Heart left ventricle (tissue), 16 donors: Measurements from ENCODE around the gene ATRN. TPM values are rescaled to one million over a fixed set of nuclear protein-coding genes. Genes with fewer than 3 reads are reported as not detected.

Source experiments
- ATAC-seq, 4 donors: fragments of 200-7000 bp; cut with Tn5 transposase; one replicate each; pipeline ENCODE4 v1.9.1; 2020 to 2022; ENCODE audit warnings: moderate library complexity in 4 of 4, mild to moderate bottlenecking in 3 of 4, moderate number of reproducible peaks in 1 of 4
- DNase-seq, 5 donors: peaks; one replicate each; pipeline ENCODE4 v3.0.0-alpha.2; 2020
- H3K27ac ChIP-seq, 12 donors: fragments of 200-600 bp; sonication (generic) in 4 of 12; one replicate each; pipeline versions ENCODE4 v1.5.0 to v1.8.0; 2016 to 2022; ENCODE audit warnings: mild to moderate bottlenecking in 2 of 12
- H3K27me3 ChIP-seq, 9 donors: fragments of 200-600 bp; sonication (generic) in 2 of 9; one replicate each; pipeline versions ENCODE4 v1.5.1 to v1.8.0; 2016 to 2022; ENCODE audit warnings: mild to moderate bottlenecking in 3 of 9
- H3K36me3 ChIP-seq, 9 donors: fragments of 200-600 bp; sonication (generic) in 2 of 9; one replicate each; pipeline versions ENCODE4 v1.5.0 to v1.8.0; 2018 to 2022; ENCODE audit warnings: mild to moderate bottlenecking in 2 of 9
- H3K4me1 ChIP-seq, 12 donors: fragments of 200-600 bp; sonication (generic) in 4 of 12; one replicate each; pipeline versions ENCODE4 v1.5.0 to v1.8.0; 2016 to 2022; ENCODE audit warnings: mild to moderate bottlenecking in 3 of 12
- H3K4me3 ChIP-seq, 12 donors: fragments of 200-600 bp; sonication (generic) in 4 of 12; one replicate each; pipeline versions ENCODE4 v1.5.0 to v1.8.0; 2017 to 2022; ENCODE audit warnings: mild to moderate bottlenecking in 9 of 12, moderate library complexity in 4 of 12
- H3K9me3 ChIP-seq, 12 donors: fragments of 200-600 bp; sonication (generic) in 4 of 12; one replicate each; pipeline versions ENCODE4 v1.5.0 to v1.8.0; 2016 to 2022; ENCODE audit warnings: mild to moderate bottlenecking in 1 of 12
- CTCF ChIP-seq, 12 donors: fragments of 200-600 bp; sonication (generic) in 4 of 12; IDR thresholded peaks; one replicate each; pipeline versions ENCODE4 v1.5.0 to v1.8.0; 2018 to 2022; ENCODE audit warnings: antibody characterized with exemption in 12 of 12, mild to moderate bottlenecking in 5 of 12
- POLR2A ChIP-seq, 2 donors: fragments of 450-650 bp; IDR thresholded peaks; one replicate each; pipeline ENCODE4 v1.6.1; 2017; ENCODE audit warnings: antibody characterized with exemption in 2 of 2, mild to moderate bottlenecking in 2 of 2, moderate library complexity in 2 of 2
- WGBS, 4 donors: extraction: QIAGEN DNeasy Blood & Tissue Kit in 2 of 4; methylation state at CpG; one replicate each; pipeline versions ENCODE4 v1.1.5 to v1.1.7; 2013 to 2018; 5-methylcytosine and 5-hydroxymethylcytosine counted together
- intact Hi-C, 10 donors: fragments of 100-400 bp; cut with DNase I; formaldehyde crosslinking; loops; one replicate each; pipeline versions ENCODE4 v1.11.1 to v1.14.2; 2022
- polyA plus RNA-seq, 2 donors: library from polyadenylated mRNA; stranded (reverse); fragments of 200-250 nt; gene quantifications; one replicate each; pipeline ENCODE4 v1.2.3, GENCODE V29; 2013
- total RNA-seq, 9 donors: library from RNA; depleted of rRNA in 2 of 9; stranded (reverse); fragments of >200 nt in 2 of 9; fragmentation: NEBNext Ultra II Directional in 3 of 9; extraction: Animal tissue kit (Norgen Biotek cat#: 25700) in 3 of 9; gene quantifications; one replicate each; pipeline versions ENCODE4 v1.1.0 to v1.2.4, GENCODE V29; 2016 to 2023
- donor health status: ischemic (EF 13 %, LVEDD 7.1; RV severe dilation, severe dysfunction).
- donor health status: healthy with polysubstance abuse.
- donor health status: DM: no; HTN: yes; CAD: no.
- donor health status: DM: no; HTN: no; CAD: no.
- donor health status: ischemic (EF 25% LVEDD 6.9; RV normal size, moderate dysfunction).
- donor health status: ischemic (EF 25% LVEDD 5.7; RV mildly dilated, moderate dysfunction).
- donor health status: healthy.
- donor health status: DM: yes; HTN: yes; CAD: no.
- donor health status: ischemic (EF 35%, LVEDD 5.7; RV mildly dilated, moderate dysfunction).
- donor health status: nonischemic (EF 11% LVEDD 7.7; RV severe dilation, severe dysfunction).
- donor health status: DM: yes; HTN: yes; CAD: no.
- donor health status: PGD.
- donor health status: ischemic (EF 29% LVEDD 5.4; RV normal size, mild dysfunction).
- donor health status: nonischemic (EF 23%, LVEDD 6.1; RV moderate dilation, normal function).

ATRN gene
- total and polyA plus RNA-seq, 11 donors = 4.8 to 44.7 (median 32.6) TPM

GRCh38 chr20:3543901-3544507 is 73.2 kb downstream of the ATRN start:
- no peak for DNase-seq
- no peak overlapping the region for H3K4me3 ChIP-seq

GRCh38 chr20:3545401-3545925 is 74.6 kb downstream of the ATRN start:
- Histone ChIP-seq H3K36me3 (peaks cover 0 to 56% (median 33%) of the 10 kb centered on the region in 9 donors), H3K4me3 (no peak overlapping the region), H3K4me1 (peaks cover 0 to 4% (median 0%) of the 10 kb centered on the region in 12 donors), H3K27ac (no peak overlapping the region), H3K9me3 (no peaks in the 10 kb centered on the region), H3K27me3 (no peaks in the 10 kb centered on the region)
- intact Hi-C loops = no loop called here
- ATAC-seq (no peak), DNase-seq (no peak)
- 73 to 75% (median 74%) methylated on average over 1 of the region's 1 CpG for WGBS, 4 donors
- TF ChIP-seq POLR2A (IDR thresholded peaks at IDR 0.05) = no peak
- no peak for TF ChIP-seq CTCF (IDR thresholded peaks at IDR 0.05)

More at GRCh38 chr20:3543901-3544507, 73.2 kb downstream of the ATRN start:
- Histone ChIP-seq H3K27ac (no peak overlapping the region), H3K9me3 (no peaks in the 10 kb centered on the region), H3K4me1 (peaks cover 0 to 15% (median 2%) of the 10 kb centered on the region in 12 donors), H3K36me3 (peaks cover 0 to 44% (median 24%) of the 10 kb centered on the region in 9 donors), H3K27me3 (no peaks in the 10 kb centered on the region)
- intact Hi-C loops = no loop called here
- WGBS, 4 donors = 92 to 95% (median 95%) methylated on average over 6 of the region's 6 CpGs
- ATAC-seq = no peak
- TF ChIP-seq POLR2A (IDR thresholded peaks at IDR 0.05) (no peak), CTCF (IDR thresholded peaks at IDR 0.05) (no peak)

GRCh38 chr20:3547906-3548305 is 77.1 kb downstream of the ATRN start:
- TF ChIP-seq POLR2A (IDR thresholded peaks at IDR 0.05) (no peak), CTCF (IDR thresholded peaks at IDR 0.05) (no peak)
- Histone ChIP-seq H3K9me3 (no peaks in the 10 kb centered on the region), H3K27me3 (no peaks in the 10 kb centered on the region), H3K4me3 (no peak overlapping the region), H3K36me3 (peaks cover 0 to 72% (median 32%) of the 10 kb centered on the region in 9 donors), H3K4me1 (no peaks in the 10 kb centered on the region), H3K27ac (no peak overlapping the region)
- DNase-seq (no peak), ATAC-seq (no peak)
- WGBS, 4 donors = 96 to 99% (median 97%) methylated on average over 1 of the region's 1 CpG
- intact Hi-C loops = no loop called here

GRCh38 chr20:3550837-3551236 is 80.0 kb downstream of the ATRN start:
- no peak for ATAC-seq
- intact Hi-C loops = no loop called here
- H3K27ac ChIP-seq = no peak overlapping the region
- DNase-seq = no peak
- peaks cover 0 to 5% (median 0%) of the 10 kb centered on the region in 12 donors for H3K4me1 ChIP-seq
- no peaks in the 10 kb centered on the region for H3K27me3 ChIP-seq
- 30 to 58% (median 43%) methylated on average over 1 of the region's 1 CpG for WGBS, 4 donors
- TF ChIP-seq POLR2A (IDR thresholded peaks at IDR 0.05) (no peak), CTCF (IDR thresholded peaks at IDR 0.05) (no peak)
- no peak overlapping the region for H3K4me3 ChIP-seq
- peaks cover 0 to 77% (median 30%) of the 10 kb centered on the region in 9 donors for H3K36me3 ChIP-seq
- no peaks in the 10 kb centered on the region for H3K9me3 ChIP-seq
